Muscle of back (tissue), 11 donors: Measurements from ENCODE around the gene KCNG2. TPM values are rescaled to one million over a fixed set of nuclear protein-coding genes. Genes with fewer than 3 reads are reported as not detected.
A peak's percentile ranks its signal among the peaks of the same experiment; 100 is the strongest.

Experiments
- DNase-seq, 3 donors: peaks; one replicate each; pipeline versions ENCODE4 v3.0.0 to v3.0.0-alpha.2; 2013
- polyA plus RNA-seq, 10 donors: library from polyadenylated mRNA; unstranded; fragments of 120-200 nt; gene quantifications; one replicate each; pipeline ENCODE4 v1.2.1, GENCODE V29; 2013; ENCODE audit not compliant: insufficient read length in 10 of 10

Gene KCNG2
- polyA plus RNA-seq, 10 donors: 0.13 to 0.63 (median 0.37) TPM

DNA sequence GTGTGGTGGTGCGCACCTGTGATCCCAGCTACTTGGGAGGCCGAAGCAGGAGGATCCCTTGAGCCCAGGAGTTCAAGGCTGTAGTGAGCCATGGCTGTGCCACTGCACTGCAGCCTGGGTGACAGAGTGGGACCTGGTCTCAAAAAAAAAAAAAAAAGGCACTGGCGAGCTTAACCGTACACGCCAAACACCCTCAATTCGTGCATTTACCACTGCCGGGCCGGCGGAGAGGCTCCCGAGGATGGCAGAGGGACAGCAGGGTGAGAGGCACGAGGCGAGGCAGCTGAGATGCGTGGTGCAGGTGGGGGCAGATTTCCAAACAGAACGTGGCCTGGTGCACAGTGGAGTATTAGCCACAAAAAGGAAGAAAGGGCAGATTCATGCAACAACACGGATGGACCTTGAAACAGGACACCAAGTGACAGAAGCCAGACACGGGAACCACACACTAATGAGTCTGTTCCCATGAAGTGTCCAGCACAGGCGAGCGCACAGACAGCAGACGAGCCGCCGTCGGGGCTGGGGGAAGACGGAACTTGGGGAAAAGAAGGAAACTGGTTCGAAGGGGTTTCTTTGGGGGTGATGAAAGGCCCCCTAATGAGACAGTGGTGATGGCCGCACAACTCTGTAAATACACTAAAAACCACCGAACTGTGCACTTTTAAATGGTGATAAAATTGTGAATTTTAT, 126.3 kb downstream of the KCNG2 start:
- no peak for DNase-seq

- peak; percentile 49 to 63 (median 61) for DNase-seq
These were observed 127.3 kb downstream of the KCNG2 start for GRCh38 chr18:79924814-79925731.

GRCh38 chr18:79926306-79926705, 128.6 kb downstream of the KCNG2 start:
- DNase-seq: no peak

- no peak for DNase-seq
These were observed 129.2 kb downstream of the KCNG2 start for GRCh38 chr18:79926715-79927606.

- no peak for DNase-seq
These were observed 130.1 kb downstream of the KCNG2 start for GRCh38 chr18:79927607-79928562.

- DNase-seq: no peak
These were observed 130.8 kb downstream of the KCNG2 start for GRCh38 chr18:79928563-79928960.

GRCh38 chr18:79930020-79930642, 132.4 kb downstream of the KCNG2 start:
- DNase-seq: no peak

- no peak for DNase-seq
These were observed 133.7 kb downstream of the KCNG2 start for GRCh38 chr18:79931475-79931874.

- no peak for DNase-seq
These were observed 135.2 kb downstream of the KCNG2 start for GRCh38 chr18:79932907-79933306.

DNA sequence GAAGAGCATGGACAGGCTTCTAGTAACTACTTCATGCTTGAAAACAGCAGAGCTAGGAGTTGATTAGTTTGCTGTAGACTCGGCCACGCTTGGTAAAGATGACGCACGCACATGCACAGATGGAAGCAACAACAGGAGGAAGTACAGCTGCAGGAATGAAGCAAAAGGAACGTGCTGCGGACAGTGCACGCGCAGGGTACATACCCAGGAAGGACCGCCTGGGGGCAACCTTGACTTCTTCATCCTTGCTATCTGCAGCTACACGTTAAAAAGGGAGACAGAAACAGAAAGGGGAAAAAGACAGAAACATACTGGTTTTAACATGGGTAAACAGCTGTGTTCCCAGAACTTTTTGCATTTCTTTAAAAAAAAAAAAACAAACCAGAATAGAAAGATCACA, 136.0 kb downstream of the KCNG2 start:
- no peak for DNase-seq

- no peak for DNase-seq
These were observed 136.8 kb downstream of the KCNG2 start for GRCh38 chr18:79934311-79935097.

DNA sequence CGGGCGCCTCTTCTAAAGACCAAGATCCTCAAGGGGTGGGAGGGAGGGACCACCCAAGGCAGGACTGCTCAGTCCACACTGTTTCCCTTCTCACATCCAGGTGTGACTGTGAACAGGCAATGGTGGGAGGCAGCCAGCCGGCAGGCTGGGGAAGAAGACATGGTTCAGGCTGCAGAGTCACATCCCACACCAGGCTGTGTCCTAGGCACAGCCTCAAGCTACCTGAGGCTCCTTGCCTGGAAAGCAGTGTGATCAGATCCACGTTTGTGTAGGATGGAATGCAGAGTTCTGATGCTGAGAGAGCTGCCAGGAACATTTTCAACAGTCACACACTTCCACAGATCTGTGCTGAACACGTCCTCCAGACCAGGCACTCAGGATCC, 137.4 kb downstream of the KCNG2 start:
- DNase-seq: no peak

DNA sequence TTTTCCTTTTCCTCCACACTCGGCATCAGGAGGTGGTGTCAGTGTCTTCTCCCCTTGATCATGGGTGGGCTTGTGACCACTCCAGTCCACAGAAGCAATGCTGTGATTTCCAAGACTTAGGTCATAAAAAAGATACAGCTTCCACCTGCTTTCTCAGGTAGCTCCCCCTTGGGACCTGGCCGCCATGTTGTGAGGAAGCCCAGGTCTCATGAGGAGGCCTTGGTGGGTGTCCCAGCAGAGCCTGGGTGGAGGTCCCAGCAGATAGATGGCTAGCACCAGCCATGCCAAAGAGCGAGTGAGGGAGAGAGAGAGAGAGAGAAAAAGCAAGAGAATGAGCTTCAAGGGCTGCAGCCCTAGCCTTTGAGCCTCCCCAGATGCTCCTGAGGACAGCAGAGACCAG, 137.8 kb downstream of the KCNG2 start:
- DNase-seq: no peak

DNA sequence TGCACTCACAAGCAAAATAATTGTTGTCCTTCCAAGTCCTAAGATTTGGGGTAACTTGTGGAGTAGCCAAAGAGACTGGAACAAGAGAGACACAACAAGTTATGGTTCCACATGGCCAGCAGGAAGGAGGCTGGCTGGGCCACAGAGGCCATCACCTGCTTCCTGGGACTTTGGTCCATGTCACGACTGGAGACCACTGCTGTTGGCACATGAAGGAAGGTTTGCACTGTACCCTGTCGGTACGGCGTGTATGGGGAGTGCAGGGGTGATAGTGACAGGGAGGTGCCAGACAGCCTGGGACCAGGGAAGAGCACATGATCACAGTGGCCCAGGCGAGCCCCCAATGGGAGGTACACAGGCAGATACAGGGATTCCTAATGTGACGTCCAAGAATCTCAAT, 138.2 kb downstream of the KCNG2 start:
- DNase-seq: no peak

GRCh38 chr18:79936641-79937040, 138.9 kb downstream of the KCNG2 start:
- DNase-seq: no peak

GRCh38 chr18:79937103-79937860, 139.5 kb downstream of the KCNG2 start:
- DNase-seq: no peak

DNA sequence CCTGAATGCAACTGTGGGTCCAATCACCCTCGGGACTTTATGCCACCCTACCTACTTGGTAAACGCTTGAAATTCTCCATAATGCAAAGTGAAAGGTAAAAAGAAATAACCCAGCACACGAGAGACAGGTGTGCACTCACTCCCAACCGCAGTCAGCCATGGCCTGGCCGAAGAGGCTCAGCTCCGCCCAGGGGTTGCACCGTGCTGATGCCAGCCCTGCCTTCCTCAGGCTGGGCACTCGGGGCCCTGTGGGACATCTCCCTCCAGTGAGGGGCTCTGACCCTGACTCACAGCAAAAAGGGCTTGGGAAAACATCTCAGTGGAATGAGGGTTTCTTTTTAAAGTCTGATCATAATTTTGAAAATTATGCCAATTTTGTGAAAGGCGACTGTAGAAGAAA, 140.5 kb downstream of the KCNG2 start:
- no peak for DNase-seq

DNA sequence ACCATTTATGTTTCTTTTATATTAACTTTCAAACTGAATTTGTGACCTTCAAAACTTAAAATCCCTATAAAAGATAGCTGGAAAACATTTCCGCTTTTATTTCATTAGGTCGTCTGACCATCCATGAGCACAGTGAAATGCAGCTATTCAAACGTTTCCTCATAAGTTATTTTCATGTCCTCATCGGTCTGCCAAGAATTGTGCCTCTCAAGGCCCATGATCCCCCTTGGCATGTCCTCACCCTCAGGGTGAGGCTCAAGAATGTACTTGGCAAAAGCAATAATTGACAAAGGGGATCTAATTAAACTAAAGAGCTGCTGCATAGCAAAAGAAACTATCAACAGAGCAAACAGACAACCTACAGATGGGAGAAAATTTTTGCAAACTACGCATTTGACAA, 141.4 kb downstream of the KCNG2 start:
- no peak for DNase-seq
